H1 (cell line): ENCODE results near the gene FBXO5. TPM values are rescaled to one million over a fixed set of nuclear protein-coding genes. Genes with fewer than 3 reads are reported as not detected.

ENCODE experiments used
- CTCF ChIA-PET: fragments of 300-600 bp; sonication (Branson Sonifier 250); formaldehyde crosslinking; loops from one replicate; lab custom pipeline; 2021; ENCODE audit not compliant: partially characterized antibody; lab: Charles Lee
- POLR2A ChIA-PET: fragments of 300-600 bp; sonication (Branson Sonifier 250); formaldehyde crosslinking; loops from one replicate; lab custom pipeline; 2021; ENCODE audit warnings: inconsistent platforms; ENCODE audit not compliant: partially characterized antibody; lab: Charles Lee
- DNase-seq, 2 experiments: peaks; one replicate each; pipeline versions ENCODE4 v3.0.0 to v3.0.0-alpha.2; 2010 to 2022; ENCODE audit warnings: low spot score in 2 of 2, low read depth in 1 of 2, mixed read lengths in 1 of 2
- FAIRE-seq: peaks from 2 replicates; lab custom pipeline; 2011; peaks lifted over from hg19 to GRCh38; lab: Jason Lieb, UNC
- H2AFZ ChIP-seq: 2 replicates; pipeline ENCODE4 v1.8.1; 2012; ENCODE audit warnings: low read length, inconsistent platforms
- H2AK5ac ChIP-seq: 2 replicates; pipeline ENCODE4 v1.6.1; 2013; ENCODE audit warnings: low read depth, low read length
- H2BK120ac ChIP-seq: replicated peaks from 2 replicates; pipeline ENCODE3; 2013; ENCODE audit warnings: low read depth, low read length, inconsistent platforms
- H2BK12ac ChIP-seq: 2 replicates; pipeline ENCODE4 v1.6.1; 2013; ENCODE audit warnings: low read depth, low read length
- H2BK15ac ChIP-seq: 2 replicates; pipeline ENCODE4 v1.6.1; 2013; ENCODE audit warnings: low read length
- H2BK20ac ChIP-seq: 2 replicates; pipeline ENCODE4 v1.6.1; 2013; ENCODE audit warnings: low read length
- H2BK5ac ChIP-seq: 2 replicates; pipeline ENCODE4 v1.6.1; 2013; ENCODE audit warnings: low read depth, low read length
- H3K14ac ChIP-seq: 2 replicates; pipeline ENCODE4 v1.6.1; 2013; ENCODE audit warnings: inconsistent platforms; ENCODE audit not compliant: insufficient read length
- H3K18ac ChIP-seq: 2 replicates; pipeline ENCODE4 v1.6.1; 2013; ENCODE audit warnings: low read length; ENCODE audit errors: extremely low read depth
- H3K23ac ChIP-seq: 2 replicates; pipeline ENCODE4 v1.6.1; 2013; ENCODE audit warnings: inconsistent platforms; ENCODE audit not compliant: insufficient read length
- H3K23me2 ChIP-seq: 2 replicates; pipeline ENCODE4 v1.6.1; 2013; ENCODE audit warnings: low read depth, low read length
- H3K27ac ChIP-seq: 2 replicates; pipeline ENCODE4 v1.6.1; 2011; ENCODE audit warnings: low read depth, low read length, inconsistent platforms
- H3K27me3 ChIP-seq, 4 experiments: replicated peaks in 1 of 4; 1 replicate in 1 of 4; 2 replicates in 3 of 4; pipeline versions ENCODE4 v1.6.1 to v1.8.1; 2011 to 2013; ENCODE audit warnings: low read length in 3 of 4, mild to moderate bottlenecking in 3 of 4, inconsistent platforms in 2 of 4, mixed read lengths in 2 of 4, moderate library complexity in 1 of 4; ENCODE audit not compliant: control insufficient read depth in 3 of 4, insufficient read depth in 3 of 4; ENCODE audit errors: extremely low read depth in 1 of 4
- H3K36me3 ChIP-seq, 4 experiments: 2 replicates each; pipeline versions ENCODE4 v1.6.1 to v1.8.1; 2011 to 2013; ENCODE audit warnings: mild to moderate bottlenecking in 4 of 4, low read length in 3 of 4, moderate library complexity in 2 of 4, control low read depth in 1 of 4, inconsistent platforms in 1 of 4; ENCODE audit not compliant: insufficient read depth in 4 of 4, control insufficient read depth in 2 of 4
- H3K4ac ChIP-seq: replicated peaks from 2 replicates; pipeline ENCODE3; 2013; ENCODE audit warnings: low read length, low read depth, mixed read lengths, inconsistent platforms; ENCODE audit not compliant: insufficient read length
- H3K4me1 ChIP-seq, 4 experiments: replicated peaks in 1 of 4; 1 replicate in 1 of 4; 2 replicates in 3 of 4; pipeline versions ENCODE4 v1.6.1 to v1.8.1; 2011 to 2013; ENCODE audit warnings: low read length in 3 of 4, inconsistent platforms in 2 of 4, mixed read lengths in 1 of 4; ENCODE audit not compliant: insufficient read depth in 4 of 4, control insufficient read depth in 3 of 4
- H3K4me2 ChIP-seq, 2 experiments: 2 replicates each; pipeline versions ENCODE4 v1.6.1 to v1.8.1; 2011 to 2013; ENCODE audit warnings: low read depth in 2 of 2, low read length in 2 of 2, control low read depth in 1 of 2, inconsistent platforms in 1 of 2, mild to moderate bottlenecking in 1 of 2; ENCODE audit not compliant: insufficient read depth in 1 of 2
- H3K4me3 ChIP-seq, 4 experiments: fragments of 200-600, 300-600 bp in 1 of 4; sonication (generic), shearing (Covaris generic), sonication (Bioruptor Twin) in 1 of 4; 2 replicates each; pipeline versions ENCODE4 v1.5.1 to v1.8.1; 2011 to 2016; ENCODE audit warnings: low read length in 4 of 4, low read depth in 3 of 4, control low read depth in 2 of 4, inconsistent platforms in 2 of 4, mild to moderate bottlenecking in 2 of 4, mixed read lengths in 1 of 4, moderate library complexity in 1 of 4; ENCODE audit not compliant: insufficient read depth in 2 of 4; ENCODE audit errors: extremely low read depth in 1 of 4
- H3K56ac ChIP-seq: replicated peaks from 2 replicates; pipeline ENCODE3; 2013; ENCODE audit warnings: low read depth, mild to moderate bottlenecking, mixed read lengths, low read length, inconsistent platforms; ENCODE audit not compliant: insufficient read length
- H3K79me1 ChIP-seq: 2 replicates; pipeline ENCODE4 v1.6.1; 2013; ENCODE audit warnings: low read depth, low read length, control low read depth
- H3K79me2 ChIP-seq, 2 experiments: 2 replicates each; pipeline versions ENCODE4 v1.6.1 to v1.8.1; 2012 to 2013; ENCODE audit warnings: low read length in 2 of 2, mild to moderate bottlenecking in 2 of 2, inconsistent platforms in 1 of 2; ENCODE audit not compliant: insufficient read depth in 2 of 2, control insufficient read depth in 1 of 2
- H3K9ac ChIP-seq, 4 experiments: replicated peaks in 1 of 4; 1 replicate in 1 of 4; 2 replicates in 3 of 4; pipeline versions ENCODE4 v1.6.1 to v1.8.1; 2011 to 2013; ENCODE audit warnings: low read depth in 3 of 4, low read length in 3 of 4, control low read depth in 2 of 4, mild to moderate bottlenecking in 2 of 4, moderate library complexity in 2 of 4, inconsistent platforms in 1 of 4; ENCODE audit errors: extremely low read depth in 1 of 4
- H3K9me3 ChIP-seq, 2 experiments: 2 replicates each; pipeline versions ENCODE4 v1.6.1 to v1.8.1; 2012 to 2013; ENCODE audit warnings: mild to moderate bottlenecking in 2 of 2, moderate library complexity in 2 of 2, control low read depth in 1 of 2, inconsistent platforms in 1 of 2, low read depth in 1 of 2, low read length in 1 of 2, mixed read lengths in 1 of 2; ENCODE audit not compliant: insufficient read depth in 2 of 2
- H4K20me1 ChIP-seq, 2 experiments: replicated peaks in 1 of 2; 2 replicates each; pipeline versions ENCODE3 to v1.8.1; 2011 to 2013; ENCODE audit warnings: inconsistent platforms in 2 of 2, low read length in 2 of 2, mild to moderate bottlenecking in 1 of 2; ENCODE audit not compliant: insufficient read depth in 2 of 2, control insufficient read depth in 1 of 2
- H4K5ac ChIP-seq: 2 replicates; pipeline ENCODE4 v1.6.1; 2013; ENCODE audit warnings: low read length, low read depth, mixed read lengths, inconsistent platforms; ENCODE audit not compliant: insufficient read length
- H4K8ac ChIP-seq: 2 replicates; pipeline ENCODE4 v1.8.0; 2013; ENCODE audit warnings: mild to moderate bottlenecking, moderate library complexity, low read length, inconsistent platforms; ENCODE audit not compliant: insufficient read depth; ENCODE audit errors: extremely low read depth
- H4K91ac ChIP-seq: replicated peaks from 2 replicates; pipeline ENCODE3; 2013; ENCODE audit warnings: low read length, mixed read lengths, inconsistent platforms; ENCODE audit not compliant: insufficient read length
- MAX ChIP-seq: IDR thresholded peaks from 2 replicates; pipeline ENCODE4 v1.6.1; 2012; ENCODE audit warnings: inconsistent platforms
- RNF2 ChIP-seq: fragments of 200-900, 300-1000 bp; sonication (generic); IDR thresholded peaks from 2 replicates; pipeline ENCODE4 v1.7.1; 2016; ENCODE audit warnings: borderline replicate concordance, low read depth, mild to moderate bottlenecking, antibody characterized with exemption, low read length; ENCODE audit not compliant: poor library complexity, severe bottlenecking; ENCODE audit errors: missing control alignments
- TAF1 ChIP-seq: IDR thresholded peaks from 2 replicates; pipeline ENCODE4 v1.6.1; 2011; ENCODE audit warnings: mild to moderate bottlenecking, low read depth, low read length
- YY1 ChIP-seq: IDR thresholded peaks from 2 replicates; pipeline ENCODE4 v1.6.1; 2011; ENCODE audit warnings: low read depth, mild to moderate bottlenecking, low read length
- WGBS, 2 experiments: shearing (Covaris generic) in 1 of 2; methylation state at CpG; one replicate each; pipeline versions ENCODE4 v1.1.6 to v1.1.7; 2013 to 2015; ENCODE audit warnings: low lambda C conversion rate in 2 of 2, mixed read lengths in 2 of 2, inconsistent platforms in 1 of 2, low coverage in 1 of 2, missing lambda C conversion rate in 1 of 2; ENCODE audit not compliant: insufficient replicate concordance in 2 of 2, insufficient coverage in 1 of 2, insufficient read length in 1 of 2; ENCODE audit errors: extremely low coverage in 1 of 2, missing lambda C conversion rate in 1 of 2; 5-methylcytosine and 5-hydroxymethylcytosine counted together
- polyA plus RNA-seq, 7 experiments: library from polyadenylated mRNA; depleted of rRNA in 3 of 7; stranded (reverse) in 5 of 7; unstranded in 2 of 7; fragments of >200 nt in 5 of 7; fragments of 200-250 nt in 2 of 7; gene quantifications; 1 replicate in 5 of 7; 2 replicates in 1 of 7; 4 replicates in 1 of 7; pipeline versions ENCODE4 v1.2.1 to v1.2.3, GENCODE V29; 2011 to 2013; ENCODE audit warnings: missing spikeins in 2 of 7, mixed read lengths in 2 of 7
- total RNA-seq: library from RNA; stranded (reverse); fragmentation: NEBNext Ultra II Directional; extraction: Animal tissue kit (Norgen Biotek cat#: 25700); gene quantifications from 2 replicates; pipeline ENCODE4 v1.2.1, GENCODE V29; 2021

FBXO5 gene
- total and polyA plus RNA-seq, 2 of the 8 experiments (the other 6 are each of a cell fraction or from before 2014, with no cell fraction given) = 13.7 to 55.1 TPM

- no peak overlapping the region for H2BK15ac ChIP-seq
- no peak overlapping the region for H3K4me3 ChIP-seq
- no peaks in the 10 kb centered on the region for H3K27me3 ChIP-seq
- no peaks in the 10 kb centered on the region for H3K4me1 ChIP-seq
- H3K27ac ChIP-seq = no peak overlapping the region
- H4K91ac ChIP-seq = no peak overlapping the region
- no peaks in the 10 kb centered on the region; the same call in 1 of the 2 replicates for H3K23me2 ChIP-seq
- no peaks in the 10 kb centered on the region for H3K9me3 ChIP-seq
- no peak overlapping the region for H2AK5ac ChIP-seq
- H3K56ac ChIP-seq = no peak overlapping the region
- H2BK5ac ChIP-seq = no peak overlapping the region
- no peak overlapping the region for H3K9ac ChIP-seq
- H3K14ac ChIP-seq = no peak overlapping the region
- H3K18ac ChIP-seq = no peak overlapping the region
- H3K4ac ChIP-seq = no peak overlapping the region
- FAIRE-seq = no peak
- no peak overlapping the region for H2AFZ ChIP-seq
- no peaks in the 10 kb centered on the region for H4K20me1 ChIP-seq
- H2BK120ac ChIP-seq = no peak overlapping the region
- H3K79me1 ChIP-seq = no peaks in the 10 kb centered on the region
- no peak overlapping the region for H2BK12ac ChIP-seq
- POLR2A ChIA-PET = no interaction called here
- CTCF ChIA-PET = no interaction called here
- WGBS, 2 experiments = 98% methylated on average over 3 of the region's 3 CpGs; no CpG with 5 or more reads in 1 of the 2 experiments
- no peak overlapping the region for H3K4me2 ChIP-seq
- DNase-seq = no peak
- no peak for TF ChIP-seq YY1
- no peak for TF ChIP-seq RNF2
- TF ChIP-seq MAX = no peak
- no peak for TF ChIP-seq TAF1
- H3K79me2 ChIP-seq = no peaks in the 10 kb centered on the region
- H4K5ac ChIP-seq = no peak overlapping the region
- H3K23ac ChIP-seq = no peak overlapping the region
- H2BK20ac ChIP-seq = no peak overlapping the region
- no peaks in the 10 kb centered on the region for H3K36me3 ChIP-seq
- H4K8ac ChIP-seq = no peak overlapping the region
Measured at GRCh38 chr6:153018355-153018754, 35.5 kb upstream of the FBXO5 start.
